ENCODE measurements around the gene ARX. TPM values are rescaled to one million over a fixed set of nuclear protein-coding genes. Genes with fewer than 3 reads are reported as not detected.

ARX gene
- total and polyA plus RNA-seq, 2 of the 8 experiments (the other 6 are each of a cell fraction or from before 2014, with no cell fraction given): not detected

GRCh38 chrX:25004485-25005032, 11.2 kb downstream of the ARX start:
- FAIRE-seq (no peak), DNase-seq (ENCODE audit: low read depth in 1 of 2, low spot score in 2 of 2) (no peak)
- Histone ChIP-seq H3K14ac (ENCODE audit: insufficient read length) (no peak overlapping the region), H2BK20ac (ENCODE audit: low read length) (no peak overlapping the region), H2AK5ac (ENCODE audit: low read depth, low read length) (no peak overlapping the region), H3K4me2 (ENCODE audit: insufficient read depth in 1 of 2, low read depth in 2 of 2, low read length in 2 of 2) (peak overlapping the region; percentile 65 to 70), H2BK5ac (ENCODE audit: low read depth, low read length) (no peak overlapping the region), H3K23ac (ENCODE audit: insufficient read length) (no peak overlapping the region), H3K23me2 (ENCODE audit: low read depth, low read length) (peaks cover 8% of the 10 kb centered on the region; the same call in 1 of the 2 replicates), H4K8ac (ENCODE audit: extremely low read depth, insufficient read depth, low read length) (no peak overlapping the region), H3K9ac (replicated peaks in 1 of 4; ENCODE audit: extremely low read depth in 1 of 4, low read depth in 3 of 4, low read length in 3 of 4) (no peak overlapping the region), H4K91ac (replicated peaks; ENCODE audit: insufficient read length, low read length) (no peak overlapping the region), H3K79me2 (ENCODE audit: control insufficient read depth in 1 of 2, insufficient read depth in 2 of 2, low read length in 2 of 2) (no peaks in the 10 kb centered on the region), H3K4me1 (replicated peaks in 1 of 4; ENCODE audit: control insufficient read depth in 3 of 4, insufficient read depth in 4 of 4, low read length in 3 of 4) (peaks cover 4 to 19% (median 10%) of the 10 kb centered on the region in 4 experiments), H3K27ac (ENCODE audit: low read depth, low read length) (no peak overlapping the region), H2AFZ (ENCODE audit: low read length) (no peak overlapping the region), H3K4ac (replicated peaks; ENCODE audit: insufficient read length, low read depth, low read length) (no peak overlapping the region), H3K18ac (ENCODE audit: extremely low read depth, low read length) (no peak overlapping the region), H4K20me1 (replicated peaks in 1 of 2; ENCODE audit: control insufficient read depth in 1 of 2, insufficient read depth in 2 of 2, low read length in 2 of 2) (peaks cover 2 to 4% of the 10 kb centered on the region in 2 experiments), H3K79me1 (ENCODE audit: low read depth, low read length) (no peaks in the 10 kb centered on the region), H2BK120ac (replicated peaks; ENCODE audit: low read depth, low read length) (no peak overlapping the region), H3K9me3 (ENCODE audit: insufficient read depth in 2 of 2, low read depth in 1 of 2, low read length in 1 of 2) (no peaks in the 10 kb centered on the region), H2BK15ac (ENCODE audit: low read length) (no peak overlapping the region), H3K56ac (replicated peaks; ENCODE audit: insufficient read length, low read depth, low read length) (no peak overlapping the region), H3K36me3 (ENCODE audit: control insufficient read depth in 2 of 4, insufficient read depth in 4 of 4, low read length in 3 of 4) (peaks cover 0 to 11% (median 0%) of the 10 kb centered on the region in 4 experiments; a peak in 2 of 8 replicates), H3K27me3 (replicated peaks in 1 of 4; ENCODE audit: control insufficient read depth in 3 of 4, extremely low read depth in 1 of 4, insufficient read depth in 3 of 4, low read length in 3 of 4) (peaks cover 63 to 91% (median 84%) of the 10 kb centered on the region in 4 experiments), H2BK12ac (ENCODE audit: low read depth, low read length) (no peak overlapping the region), H4K5ac (ENCODE audit: insufficient read length, low read depth, low read length) (no peak overlapping the region), H3K4me3 (ENCODE audit: extremely low read depth in 1 of 4, insufficient read depth in 2 of 4, low read depth in 3 of 4, low read length in 4 of 4) (peak overlapping the region; percentile 4 to 51 (median 11); a peak in 5 of 8 replicates)
- TF ChIP-seq SUZ12 (IDR thresholded peaks at IDR 0.05; ENCODE audit: low read length) (peak; percentile 93), MAX (IDR thresholded peaks at IDR 0.05) (0 out of 2 replicates have a peak, but pooled peaks have one; percentile 30), EZH2 (IDR thresholded peaks at IDR 0.05; ENCODE audit: low read depth, low read length, severe bottlenecking) (peak; percentile 70), RFX5 (IDR thresholded peaks at IDR 0.05; ENCODE audit: borderline replicate concordance, low read depth, low read length) (no peak), CTBP2 (IDR thresholded peaks at IDR 0.05; ENCODE audit: borderline replicate concordance, insufficient read depth, insufficient read length, low read length) (peak; percentile 18), CTCF (IDR thresholded peaks at IDR 0.05; ENCODE audit: control extremely low read depth in 1 of 3, insufficient read depth in 1 of 3, low read depth in 1 of 3, low read length in 3 of 3) (no peak), RNF2 (IDR thresholded peaks at IDR 0.05; ENCODE audit: borderline replicate concordance, low read depth, low read length, missing control alignments, poor library complexity, severe bottlenecking) (peak; percentile 73), CBX8 (IDR thresholded peaks at IDR 0.05; ENCODE audit: borderline replicate concordance, low read depth, low read length) (0 out of 2 replicates have a peak, but pooled peaks have one; percentile 34)
- ChIA-PET POLR2A (ENCODE audit: partially characterized antibody) (interaction anchor here (1.7 kb wide), 1 partner anchor 11 kb away, joined by 3 read pairs; the partner anchor contains the start of gene ARX), CTCF (ENCODE audit: partially characterized antibody) (no interaction called here)
- no CpG with 5 or more reads among the region's 59 CpGs for WGBS, 2 experiments (ENCODE audit: extremely low coverage in 1 of 2, insufficient coverage in 1 of 2, insufficient read length in 1 of 2, insufficient replicate concordance in 2 of 2, low coverage in 1 of 2, low lambda C conversion rate in 2 of 2, missing lambda C conversion rate in 1 of 2)
